Activated CD8-positive, alpha-beta memory T cell treated with anti-CD3 and anti-CD28 coated beads for 36 hours (primary cell): ENCODE results near the gene CUTA. TPM values are rescaled to one million over a fixed set of nuclear protein-coding genes. Genes with fewer than 3 reads are reported as not detected.

Source experiments
- CTCF ChIA-PET: fragments of 350-600 bp; sonication (Branson Sonifier 250); formaldehyde crosslinking; loops from one replicate; lab custom pipeline; 2021; ENCODE audit warnings: antibody characterized with exemption; lab: Charles Lee
- POLR2A ChIA-PET: fragments of 350-600 bp; sonication (Branson Sonifier 250); formaldehyde crosslinking; loops from one replicate; lab custom pipeline; 2021; ENCODE audit warnings: antibody characterized with exemption; lab: Charles Lee
- total RNA-seq, 2 experiments: library from RNA; stranded (reverse); gene quantifications; one replicate each; pipeline ENCODE4 v1.2.3, GENCODE V29; 2021

CUTA gene
- total RNA-seq, 2 experiments from 2014 or later, result 138 to 144 TPM

DNA sequence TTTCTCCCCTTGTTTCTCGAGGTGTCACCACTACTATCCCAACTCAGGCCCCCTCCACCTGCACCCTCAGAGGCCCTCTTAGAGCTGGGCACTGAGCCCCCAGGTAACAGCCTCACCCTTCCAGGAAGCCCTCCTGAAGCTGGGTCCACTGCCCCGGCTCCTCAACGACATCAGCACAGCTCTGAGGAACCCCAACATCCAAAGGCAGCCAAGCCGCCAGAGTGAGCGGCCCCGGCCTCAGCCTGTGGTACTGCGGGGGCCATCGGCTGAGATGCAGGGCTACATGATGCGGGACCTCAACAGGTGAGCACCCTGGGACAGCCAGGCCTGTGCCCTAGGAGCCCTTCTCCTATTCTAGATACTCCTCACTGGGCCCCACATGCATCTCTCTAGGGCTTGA is 23.6 kb upstream of the CUTA start:
- ChIA-PET POLR2A (no interaction called here), CTCF (no interaction called here)

DNA sequence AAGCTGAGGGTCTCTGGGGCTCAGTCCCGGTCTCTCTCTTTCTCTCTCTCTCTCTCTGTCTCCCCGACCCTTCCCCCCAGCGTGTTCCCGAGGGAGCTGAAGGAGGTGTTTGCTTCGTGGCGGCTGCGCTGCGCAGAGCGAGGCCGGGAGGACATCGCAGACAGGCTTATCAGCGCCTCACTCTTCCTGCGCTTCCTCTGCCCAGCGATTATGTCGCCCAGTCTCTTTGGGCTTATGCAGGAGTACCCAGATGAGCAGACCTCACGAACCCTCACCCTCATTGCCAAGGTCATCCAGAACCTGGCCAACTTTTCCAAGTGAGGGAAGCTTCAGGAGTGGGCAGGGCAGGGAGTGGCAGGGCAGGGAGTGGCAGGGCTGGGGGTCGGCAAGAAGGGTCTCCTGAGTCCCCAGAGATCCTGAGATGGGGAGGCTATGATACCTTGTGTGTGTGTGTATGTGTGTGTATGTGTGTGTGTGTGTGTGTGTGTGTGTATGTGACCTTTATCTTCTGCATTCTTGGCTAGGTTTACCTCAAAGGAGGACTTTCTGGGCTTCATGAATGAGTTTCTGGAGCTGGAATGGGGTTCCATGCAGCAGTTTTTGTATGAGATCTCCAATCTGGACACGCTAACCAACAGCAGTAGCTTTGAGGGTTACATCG is 22.9 kb upstream of the CUTA start:
- POLR2A ChIA-PET, result no interaction called here
- CTCF ChIA-PET, result no interaction called here

DNA sequence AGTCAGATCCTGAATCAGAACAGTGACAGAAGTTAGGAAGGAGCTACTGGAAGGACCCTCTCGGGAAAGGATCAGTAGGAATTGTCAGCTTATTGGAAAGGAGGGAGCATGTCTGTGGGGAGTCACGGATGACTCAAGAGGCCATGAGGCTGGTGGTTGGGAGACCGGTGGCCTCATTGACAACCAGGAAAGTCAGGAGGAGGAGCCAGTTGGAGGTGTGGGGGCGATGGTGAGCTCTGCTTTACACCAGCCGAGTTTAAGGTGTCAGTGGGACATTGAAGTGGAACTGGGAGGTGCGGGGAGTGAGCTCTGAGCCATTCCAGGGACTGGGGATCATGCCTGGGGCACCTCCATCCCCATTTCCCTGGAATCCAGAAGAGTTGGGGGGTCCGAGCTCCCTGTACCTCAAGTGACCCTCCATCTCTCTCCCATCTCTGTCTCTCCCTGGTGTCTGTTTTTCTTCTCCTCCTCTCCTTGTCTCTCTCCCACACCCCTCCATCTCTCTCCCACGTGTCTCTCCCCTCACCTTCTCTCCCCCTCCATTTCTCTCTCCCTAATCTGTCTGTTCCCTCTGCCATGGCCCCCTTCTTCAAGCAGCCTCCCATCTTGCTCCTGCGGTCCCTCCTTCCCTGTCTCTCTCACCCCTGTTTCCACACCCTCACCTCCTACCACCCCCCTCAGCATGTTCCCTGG is 22.2 kb upstream of the CUTA start:
- CTCF ChIA-PET, result interaction anchor here (1.3 kb wide), 1 partner anchor 10 kb away, joined by 4 read pairs; no protein-coding TSS in a partner anchor
- POLR2A ChIA-PET, result no interaction called here

DNA sequence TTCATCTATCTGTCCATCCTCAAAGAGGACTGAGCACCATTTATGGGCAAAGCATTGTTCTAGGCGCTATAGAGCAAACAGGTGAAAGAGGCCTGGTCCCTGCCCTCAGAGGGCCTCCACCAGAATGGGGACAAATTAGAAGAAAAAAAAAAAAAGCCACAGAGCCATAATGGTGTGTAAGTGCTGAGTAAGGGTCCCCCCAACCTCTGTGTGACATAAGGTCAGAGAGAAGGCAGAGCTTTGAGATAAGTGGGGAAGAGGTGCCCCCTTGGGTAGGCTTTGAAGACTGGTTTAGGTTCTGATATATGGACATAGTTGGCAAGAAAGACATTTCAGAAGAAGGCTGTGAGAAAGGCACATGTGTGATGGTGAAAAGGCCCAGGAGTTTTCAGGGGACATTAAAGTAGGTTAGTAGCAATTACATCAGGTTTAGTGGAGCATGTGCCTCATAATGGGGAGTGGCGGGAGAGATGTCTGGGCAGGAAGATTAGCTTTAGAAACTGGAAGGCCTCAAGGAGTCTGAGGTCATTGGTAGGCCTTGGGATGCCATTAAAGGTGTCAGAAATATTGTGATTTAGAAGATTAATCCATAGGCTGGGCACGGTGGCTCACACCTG is 21.2 kb upstream of the CUTA start:
- CTCF ChIA-PET, result interaction anchor here (1.3 kb wide), 1 partner anchor 11 kb away, joined by 4 read pairs; no protein-coding TSS in a partner anchor
- POLR2A ChIA-PET, result no interaction called here

DNA sequence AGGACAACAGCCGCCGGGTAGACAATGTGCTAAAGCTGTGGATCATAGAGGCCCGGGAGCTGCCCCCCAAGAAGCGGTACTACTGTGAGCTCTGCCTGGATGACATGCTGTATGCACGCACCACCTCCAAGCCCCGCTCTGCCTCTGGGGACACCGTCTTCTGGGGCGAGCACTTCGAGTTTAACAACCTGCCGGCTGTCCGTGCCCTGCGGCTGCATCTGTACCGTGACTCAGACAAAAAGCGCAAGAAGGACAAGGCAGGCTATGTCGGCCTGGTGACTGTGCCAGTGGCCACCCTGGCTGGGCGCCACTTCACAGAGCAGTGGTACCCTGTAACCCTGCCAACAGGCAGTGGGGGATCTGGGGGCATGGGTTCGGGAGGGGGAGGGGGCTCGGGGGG is 19.8 kb upstream of the CUTA start:
- POLR2A ChIA-PET, result no interaction called here
- CTCF ChIA-PET, result interaction anchor here (0.7 kb wide), 1 partner anchor 47 kb away, joined by 4 read pairs; no protein-coding TSS in a partner anchor

DNA sequence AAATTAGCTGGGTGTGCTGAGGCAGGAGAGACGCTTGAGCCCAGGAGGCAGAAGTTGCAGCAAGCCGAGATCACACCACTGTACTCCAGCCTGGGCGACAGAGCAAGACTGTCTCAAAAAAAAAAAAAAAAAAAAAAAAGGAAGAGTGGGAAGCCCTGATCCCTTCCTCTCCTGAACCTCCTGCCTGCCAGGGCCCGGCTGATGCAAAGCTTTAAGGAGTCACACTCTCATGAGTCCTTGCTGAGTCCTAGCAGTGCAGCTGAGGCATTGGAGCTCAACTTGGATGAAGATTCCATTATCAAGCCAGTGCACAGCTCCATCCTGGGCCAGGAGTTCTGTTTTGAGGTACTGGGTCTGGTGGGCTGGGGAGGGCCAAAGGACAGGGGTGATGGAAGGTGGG is 17.1 kb upstream of the CUTA start:
- POLR2A ChIA-PET, result interaction anchor here (0.7 kb wide), 1 partner anchor 274 kb away, joined by 3 read pairs; no protein-coding TSS in a partner anchor
- CTCF ChIA-PET, result interaction anchor here (0.7 to 1.8 kb wide), 3 partner anchors 150 to 481 kb away, joined by 3 to 6 read pairs (median 4); no protein-coding TSS in a partner anchor

DNA sequence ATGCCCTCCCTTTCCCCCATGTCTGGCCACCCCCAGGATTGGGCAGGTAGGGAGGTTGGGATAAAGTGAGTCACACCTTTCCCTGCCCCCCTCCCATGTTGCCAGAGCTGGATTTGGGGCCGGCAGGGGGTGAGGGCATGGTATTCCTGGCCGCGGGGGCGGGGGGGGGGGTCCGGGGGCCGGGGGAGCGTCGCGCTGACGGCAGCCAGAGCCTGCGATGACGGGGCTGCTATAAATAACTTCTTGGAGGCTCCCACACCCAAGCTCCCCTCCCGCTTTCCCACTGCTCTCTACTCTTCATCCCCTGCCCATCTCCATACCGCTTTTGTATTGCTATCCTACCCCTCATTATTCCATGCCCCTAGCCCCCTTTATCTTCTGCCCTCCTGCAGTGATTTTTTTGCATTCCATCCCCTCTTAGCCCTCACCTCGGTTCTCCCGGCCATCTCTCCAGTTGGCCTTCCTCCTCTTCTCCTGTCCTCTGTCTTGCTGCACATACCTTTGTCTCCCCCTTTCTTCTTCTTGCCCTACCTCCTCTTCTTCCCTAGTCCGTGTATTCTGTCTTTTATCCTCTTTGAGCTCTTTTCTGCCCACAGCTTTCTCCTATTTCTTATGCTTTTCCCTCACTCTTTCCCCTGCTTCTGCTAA is 15.8 kb upstream of the CUTA start:
- ChIA-PET CTCF (no interaction called here), POLR2A (no interaction called here)

DNA sequence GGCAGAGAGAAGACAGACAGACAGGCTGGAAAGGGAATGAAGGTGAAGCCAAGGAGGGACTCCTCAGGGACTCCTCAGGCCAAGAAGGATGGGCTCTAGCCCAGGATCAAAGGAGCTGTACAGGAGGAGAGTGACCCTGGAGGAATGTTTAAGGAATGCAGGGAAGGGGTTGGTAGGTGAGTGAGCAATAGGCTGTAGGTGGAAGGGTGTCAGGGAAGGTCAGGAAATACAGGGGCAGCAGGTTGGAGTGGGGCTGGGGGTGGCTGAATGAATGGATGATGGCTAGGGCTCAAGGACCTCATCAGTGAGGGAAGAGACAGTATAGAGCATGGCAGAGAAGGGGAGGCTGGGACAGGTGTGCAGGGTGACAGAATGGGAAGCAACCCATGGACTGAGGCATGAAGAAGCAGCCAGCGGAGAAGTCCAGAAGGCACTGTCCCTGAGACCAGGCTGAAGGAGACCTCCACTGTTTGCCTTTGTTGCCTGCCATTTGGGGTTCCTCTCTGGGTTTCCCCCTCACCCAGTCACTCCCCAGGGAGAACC is 15.2 kb upstream of the CUTA start:
- ChIA-PET CTCF (no interaction called here), POLR2A (no interaction called here)

DNA sequence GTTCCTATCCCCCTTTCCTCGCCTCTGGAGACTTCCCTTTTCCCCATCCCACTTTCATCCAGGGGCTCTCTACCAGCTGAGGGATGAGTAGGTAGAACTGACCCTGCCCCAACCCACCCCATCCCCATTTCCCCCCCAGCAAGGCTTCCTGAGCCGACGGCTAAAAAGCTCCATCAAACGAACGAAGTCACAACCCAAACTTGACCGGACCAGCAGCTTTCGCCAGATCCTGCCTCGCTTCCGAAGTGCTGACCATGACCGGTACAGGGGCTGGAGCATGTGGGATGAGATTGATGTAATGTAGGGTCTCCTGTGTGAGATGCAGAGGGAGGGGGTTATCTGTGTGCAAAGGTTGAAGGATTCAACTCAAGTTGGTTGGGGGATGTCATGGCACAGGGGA is 14.6 kb upstream of the CUTA start:
- ChIA-PET CTCF (no interaction called here), POLR2A (no interaction called here)

DNA sequence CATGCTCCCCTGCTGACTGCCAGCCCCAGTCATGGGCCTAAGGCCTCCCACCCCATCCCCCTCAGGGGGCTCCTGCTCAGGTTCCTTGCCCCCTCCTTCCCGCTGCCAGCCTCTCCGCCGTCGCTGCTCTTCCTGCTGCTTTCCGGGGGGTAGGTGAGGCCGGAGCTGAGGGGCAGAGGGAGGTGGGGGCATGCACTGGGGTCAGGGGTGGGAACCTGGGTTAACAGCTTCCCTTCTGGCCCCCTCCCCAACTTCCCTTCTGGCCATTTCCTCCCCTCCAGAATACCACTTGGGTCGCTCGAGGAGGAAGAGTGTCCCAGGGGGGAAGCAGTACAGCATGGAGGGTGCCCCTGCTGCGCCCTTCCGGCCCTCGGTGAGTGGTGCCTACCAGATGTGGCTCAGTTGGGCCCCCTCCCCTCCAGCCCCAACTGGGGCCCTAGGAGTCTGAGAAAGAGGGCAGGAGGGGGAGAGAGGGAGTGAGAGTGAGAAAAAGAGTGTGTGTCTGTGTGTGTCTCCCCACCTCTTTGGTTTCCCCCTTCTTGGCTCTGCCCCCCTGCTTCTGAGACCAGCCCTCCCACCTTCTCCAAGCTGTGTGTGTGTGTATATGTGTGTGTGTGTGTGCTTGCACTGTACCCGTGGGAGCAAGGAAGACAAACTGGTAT is 14.1 kb upstream of the CUTA start:
- CTCF ChIA-PET, result interaction anchor here (0.6 to 2.0 kb wide), 3 partner anchors 22 to 314 kb away, joined by 3 to 8 read pairs (median 5); partner anchors contain the start of gene ZBTB9
- POLR2A ChIA-PET, result interaction anchor here (0.5 to 0.7 kb wide), 2 partner anchors 130 to 147 kb away, joined by 7 read pairs; no protein-coding TSS in a partner anchor

DNA sequence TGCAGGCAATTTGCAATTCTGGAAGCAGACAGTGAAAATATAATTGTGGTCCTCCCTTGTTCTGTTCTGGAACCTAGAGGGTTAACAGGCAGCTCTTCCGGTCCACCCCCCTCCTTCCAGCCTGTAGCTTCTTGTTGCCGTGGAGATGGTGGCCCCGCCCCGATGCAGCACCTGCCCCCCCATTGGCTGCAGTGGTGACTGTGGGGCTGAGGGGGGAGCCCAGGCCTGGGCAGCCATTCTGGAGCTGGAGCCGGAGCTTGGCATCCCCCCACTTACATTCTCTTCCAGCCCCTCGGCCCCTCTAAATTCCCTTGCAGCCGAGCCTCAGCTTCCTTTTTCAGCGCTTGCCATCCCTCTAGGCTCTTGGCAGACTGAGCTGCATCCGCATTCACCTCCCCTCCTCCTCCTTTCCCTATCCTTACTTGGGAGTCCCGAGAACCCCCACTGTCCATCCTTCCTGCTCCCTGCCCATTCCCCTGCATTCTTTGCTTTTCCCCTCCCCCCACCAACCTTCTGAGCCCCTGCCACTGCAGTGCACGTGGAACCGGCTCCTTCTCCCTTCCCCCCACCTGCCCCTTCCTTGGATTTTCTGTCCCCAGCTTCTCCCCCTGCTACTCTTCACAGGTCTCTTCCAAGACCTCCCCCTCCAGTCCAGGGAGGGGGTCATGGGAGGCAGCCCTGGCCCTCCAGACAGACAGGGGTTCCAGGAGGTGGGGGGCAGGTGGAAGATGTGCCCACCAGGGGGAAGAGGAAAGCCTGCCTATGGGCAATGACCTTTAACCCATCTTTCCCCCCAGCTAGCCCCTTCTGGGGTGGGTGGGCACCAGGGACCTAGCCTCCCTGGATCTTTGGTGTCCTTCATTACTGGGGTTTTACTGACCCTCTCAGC is 13.3 kb upstream of the CUTA start:
- ChIA-PET POLR2A (interaction anchor here (0.5 to 1.3 kb wide), 4 partner anchors 23 to 148 kb away, joined by 3 to 7 read pairs (median 6); partner anchors contain the start of gene ZBTB9), CTCF (interaction anchor here (0.6 to 2.0 kb wide), 9 partner anchors 12 to 459 kb away, joined by 3 to 8 read pairs (median 4); partner anchors contain the start of gene ZBTB9)

DNA sequence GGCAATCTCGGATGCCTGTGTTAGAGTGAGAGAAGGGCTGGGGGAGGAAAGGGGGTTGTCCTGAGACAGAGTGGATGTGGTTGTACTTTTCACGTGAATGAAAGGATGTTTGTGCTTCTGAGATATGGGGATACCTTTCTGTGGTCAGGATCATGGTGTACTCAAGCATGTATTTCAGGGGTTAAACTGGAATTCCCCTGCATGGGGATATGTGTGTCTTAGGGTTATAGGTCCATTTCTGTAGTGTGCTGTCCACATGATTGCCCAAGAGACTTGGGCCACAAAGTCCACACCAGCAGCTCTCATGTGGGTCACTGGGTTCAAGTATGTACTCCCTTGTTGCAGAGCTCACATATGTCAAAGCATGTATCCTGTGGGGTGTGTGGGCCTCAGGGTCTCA is 12.4 kb upstream of the CUTA start:
- CTCF ChIA-PET, result interaction anchor here (1.0 to 2.0 kb wide), 8 partner anchors 12 to 458 kb away, joined by 3 to 8 read pairs (median 4); partner anchors contain the start of genes B3GALT4 and ZBTB9
- POLR2A ChIA-PET, result interaction anchor here (1.3 kb wide), 1 partner anchor 140 kb away, joined by 5 read pairs; no protein-coding TSS in a partner anchor

DNA sequence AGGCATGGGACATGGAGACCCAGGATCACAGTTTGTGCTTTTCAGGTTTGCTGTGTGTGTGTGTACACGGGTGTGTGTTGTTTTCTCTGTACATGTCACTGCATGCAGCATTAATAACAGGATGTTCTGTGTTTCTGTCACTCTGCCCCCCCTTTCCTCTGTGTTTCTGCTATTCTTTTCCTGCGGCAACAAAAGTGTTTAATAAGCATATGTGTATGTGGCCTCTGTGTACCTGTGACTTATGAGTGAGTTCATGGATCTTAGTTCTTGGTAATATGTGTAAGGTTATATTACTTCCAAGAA is 11.8 kb upstream of the CUTA start:
- CTCF ChIA-PET, result interaction anchor here (1.6 to 1.8 kb wide), 2 partner anchors 39 to 153 kb away, joined by 3 to 6 read pairs; partner anchors contain the start of gene B3GALT4
- POLR2A ChIA-PET, result no interaction called here

DNA sequence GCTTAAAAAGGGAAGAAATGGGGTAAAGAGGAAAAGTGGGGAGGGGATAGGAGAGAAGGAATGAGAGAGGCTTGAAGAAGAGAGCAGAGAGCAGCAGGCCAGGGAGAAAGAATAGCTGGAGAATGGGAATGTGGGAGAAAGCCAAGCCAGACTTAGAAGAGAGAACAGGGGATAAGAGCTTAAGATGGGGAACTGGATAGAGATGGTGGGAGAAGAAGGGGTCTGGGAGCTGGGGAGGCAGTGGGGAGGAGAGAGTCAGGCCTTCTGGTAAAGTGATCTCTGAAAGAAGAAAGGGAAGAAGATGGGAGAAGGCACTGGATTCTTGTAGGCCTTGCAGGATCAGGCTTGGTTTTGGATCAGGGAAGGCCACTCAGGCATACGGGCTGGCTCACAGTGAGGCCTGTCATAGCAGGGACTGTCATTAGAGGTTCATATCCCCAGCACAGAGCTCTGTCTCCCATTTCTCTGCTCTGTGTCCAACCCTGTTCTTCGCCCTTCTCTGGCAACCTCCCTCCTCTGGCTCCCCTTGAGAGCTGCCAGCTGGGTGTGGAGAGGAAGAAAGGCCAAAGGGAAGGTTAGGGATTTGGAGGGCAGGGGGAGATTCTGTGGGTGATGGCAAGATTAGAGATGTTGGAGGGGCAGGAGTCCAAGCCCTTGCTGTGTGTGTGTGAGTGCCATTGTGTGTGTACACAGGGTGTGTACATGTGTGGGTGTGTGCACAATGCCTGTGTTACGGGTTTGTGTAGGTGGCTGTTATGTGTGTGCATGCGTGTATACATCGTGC is 11.3 kb upstream of the CUTA start:
- ChIA-PET POLR2A (interaction anchor here (1.0 kb wide), 1 partner anchor 10 kb away, joined by 6 read pairs; no protein-coding TSS in a partner anchor), CTCF (interaction anchor here (0.6 to 1.8 kb wide), 3 partner anchors 39 to 152 kb away, joined by 3 to 6 read pairs (median 3); partner anchors contain the start of gene B3GALT4)

DNA sequence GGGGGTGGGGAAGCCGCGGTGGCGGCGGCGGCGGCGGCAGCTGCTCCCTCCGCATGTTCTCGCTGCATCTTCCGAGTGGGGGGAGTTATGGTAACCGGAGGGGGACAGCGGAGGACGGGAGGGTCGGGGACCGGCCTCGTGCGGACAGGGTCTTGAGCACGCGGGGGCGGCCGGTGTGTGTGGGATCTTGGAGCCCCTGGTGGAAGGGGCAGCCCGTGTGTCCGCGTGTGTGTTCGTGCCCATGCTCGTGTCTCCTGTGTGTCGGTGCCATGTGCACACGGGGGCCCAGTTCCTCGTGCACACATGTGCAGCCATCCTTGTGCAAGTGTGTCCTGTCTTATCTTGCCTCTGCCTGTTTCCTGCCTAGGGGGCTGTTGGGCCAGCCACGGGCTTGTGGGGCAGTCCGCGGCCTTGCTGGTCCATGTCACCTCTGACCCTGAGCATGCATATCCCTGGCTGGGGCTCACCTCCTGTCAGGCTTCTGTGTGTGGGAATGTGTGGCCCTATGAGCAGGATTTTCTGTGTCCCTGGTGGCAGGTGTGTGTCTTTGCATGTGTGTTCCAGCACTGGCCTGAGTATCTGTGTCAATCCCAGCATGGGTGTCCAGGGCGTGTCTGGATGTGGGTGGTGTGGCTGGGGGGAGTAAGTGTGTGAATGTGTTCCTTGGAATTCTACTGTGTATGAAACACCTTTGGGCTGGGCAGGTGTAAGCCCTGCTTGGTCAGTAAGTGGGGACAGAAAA is 10.5 kb upstream of the CUTA start:
- CTCF ChIA-PET, result interaction anchor here (1.8 kb wide), 1 partner anchor 38 kb away, joined by 6 read pairs; no protein-coding TSS in a partner anchor
- POLR2A ChIA-PET, result interaction anchor here (1.0 kb wide), 1 partner anchor 10 kb away, joined by 6 read pairs; no protein-coding TSS in a partner anchor
